ENCODE data around the gene F13A1.
"Not testable (repeated sequence)": the region's sequence is repeated elsewhere in the genome, so short reads cannot be mapped to it uniquely, and the experiment has no call there.

The F13A1 gene

GRCh38 chr6:6317825-6318733 is 2.4 kb downstream of the F13A1 start:
- no peak for DNase-seq

GRCh38 chr6:6317386-6317785 is 3.1 kb downstream of the F13A1 start:
- no peak for DNase-seq

- peak; percentile 40 for DNase-seq
Observed at GRCh38 chr6:6315660-6316059, 4.8 kb downstream of the F13A1 start.

GRCh38 chr6:6314596-6314995 is 5.9 kb downstream of the F13A1 start:
- no peak for DNase-seq

- no peak for DNase-seq
Observed at GRCh38 chr6:6312901-6313441, 7.5 kb downstream of the F13A1 start.

- DNase-seq: no peak
Observed at GRCh38 chr6:6305575-6305974, 14.9 kb downstream of the F13A1 start.

GRCh38 chr6:6300383-6300782 is 20.1 kb downstream of the F13A1 start:
- DNase-seq: not testable (repeated sequence)

GRCh38 chr6:6293317-6293716 is 27.1 kb downstream of the F13A1 start:
- DNase-seq: no peak

GRCh38 chr6:6287415-6287814 is 33.0 kb downstream of the F13A1 start:
- DNase-seq: no peak

- DNase-seq: no peak
Observed at GRCh38 chr6:6285679-6286078, 34.8 kb downstream of the F13A1 start.

- no peak for DNase-seq
Observed at GRCh38 chr6:6284221-6284966, 36.1 kb downstream of the F13A1 start.

- DNase-seq: no peak
Observed at GRCh38 chr6:6283746-6284145, 36.7 kb downstream of the F13A1 start.

GRCh38 chr6:6282716-6283115 is 37.7 kb downstream of the F13A1 start:
- no peak for DNase-seq

GRCh38 chr6:6277413-6277812 is 43.0 kb downstream of the F13A1 start:
- no peak for DNase-seq

GRCh38 chr6:6270948-6271535 is 49.4 kb downstream of the F13A1 start:
- DNase-seq: no peak

GRCh38 chr6:6260196-6260722 is 60.2 kb downstream of the F13A1 start:
- no peak for DNase-seq

GRCh38 chr6:6256886-6257285 is 63.6 kb downstream of the F13A1 start:
- no peak for DNase-seq

- no peak for DNase-seq
Observed at GRCh38 chr6:6256259-6256658, 64.2 kb downstream of the F13A1 start.

- DNase-seq: no peak
Observed at GRCh38 chr6:6251555-6252280, 68.7 kb downstream of the F13A1 start.

- no peak for DNase-seq
Observed at GRCh38 chr6:6248651-6249050, 71.8 kb downstream of the F13A1 start.

GRCh38 chr6:6246544-6246943 is 73.9 kb downstream of the F13A1 start:
- DNase-seq: no peak

- no peak for DNase-seq
Observed at GRCh38 chr6:6244624-6245023, 75.8 kb downstream of the F13A1 start.

GRCh38 chr6:6243846-6244245 is 76.6 kb downstream of the F13A1 start:
- no peak for DNase-seq

Data from activated CD4-positive, alpha-beta T cell treated with anti-CD3 and anti-CD28 coated beads, Interleukin-10, Interleukin-2, amounts not matched to agents 100 ng/mL and 50 ng/mL, durations not matched to agents 16 hours and 8 hours (primary cell).